Measurements from ENCODE around the gene PAXIP1. TPM values are rescaled to one million over a fixed set of nuclear protein-coding genes. Genes with fewer than 3 reads are reported as not detected.
A peak's percentile ranks its signal among the peaks of the same experiment; 100 is the strongest.

The PAXIP1 gene
- total RNA-seq, 1 donor from 2014 or later: 11.8 TPM

DNA sequence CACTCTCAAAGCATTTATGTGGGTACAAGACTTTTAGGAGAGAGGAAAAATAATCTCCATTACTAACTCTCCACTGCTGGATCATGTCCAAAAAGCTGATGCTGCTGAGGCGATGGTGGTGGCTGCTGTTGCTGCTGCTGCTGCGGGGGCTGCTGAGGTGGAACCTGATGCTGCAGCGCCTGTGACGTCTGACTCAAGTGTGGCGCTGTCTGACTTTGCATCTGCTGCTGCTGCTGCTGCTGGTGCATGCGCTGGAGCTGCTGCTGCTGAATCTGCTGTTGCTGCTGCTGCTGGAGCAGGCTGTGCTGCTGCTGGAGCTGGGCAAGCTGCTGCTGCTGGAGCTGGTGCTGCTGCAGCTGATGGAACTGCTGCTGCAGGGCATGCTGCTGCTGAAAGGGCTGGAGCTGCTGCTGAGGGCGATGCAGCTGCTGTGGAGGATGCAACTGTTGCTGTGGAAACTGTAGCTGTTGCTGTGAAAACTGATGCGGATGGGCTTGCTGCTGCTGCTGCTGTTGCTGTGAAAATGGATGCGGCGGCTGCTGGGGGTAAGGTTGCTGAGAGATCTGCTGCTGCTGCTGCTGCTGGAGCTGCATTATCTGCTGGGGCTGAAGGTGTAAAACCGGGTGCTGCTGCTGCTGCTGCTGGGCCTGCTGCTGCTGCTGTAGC lies 34.5 kb downstream of the PAXIP1 start:
- DNase-seq: no peak
- intact Hi-C loops (cut with DNase I): no loop called here

DNA sequence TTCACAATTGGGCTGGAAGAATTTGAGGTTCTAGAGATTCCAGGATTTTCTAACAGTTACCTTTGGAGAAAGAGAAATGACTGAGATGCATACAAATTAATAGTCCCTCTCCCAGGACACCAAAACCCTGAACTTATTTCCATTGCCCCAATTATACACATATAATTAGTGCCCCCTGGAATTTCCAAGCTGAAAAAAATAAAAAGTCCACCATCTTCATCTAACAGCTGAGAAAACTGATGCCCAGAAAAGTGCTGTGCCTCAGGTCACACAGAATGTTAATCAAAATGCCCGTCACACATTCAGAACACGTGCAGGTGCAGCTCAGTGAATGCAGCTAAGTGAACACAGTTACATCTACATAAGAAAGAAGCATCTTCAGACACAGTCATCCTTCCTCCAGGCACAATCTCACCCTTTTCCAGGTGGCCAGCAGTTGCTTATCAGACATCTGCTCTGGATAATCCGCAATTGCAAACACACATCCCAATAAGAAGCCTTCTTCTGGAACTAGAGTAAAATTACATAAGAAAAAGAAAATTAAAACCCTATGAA lies 35.4 kb downstream of the PAXIP1 start:
- H3K4me1 ChIP-seq: no peaks in the 10 kb centered on the region
- peaks cover 77% of the 10 kb centered on the region for H3K36me3 ChIP-seq
- no peak overlapping the region for H3K4me3 ChIP-seq
- TF ChIP-seq, protein P1, sequence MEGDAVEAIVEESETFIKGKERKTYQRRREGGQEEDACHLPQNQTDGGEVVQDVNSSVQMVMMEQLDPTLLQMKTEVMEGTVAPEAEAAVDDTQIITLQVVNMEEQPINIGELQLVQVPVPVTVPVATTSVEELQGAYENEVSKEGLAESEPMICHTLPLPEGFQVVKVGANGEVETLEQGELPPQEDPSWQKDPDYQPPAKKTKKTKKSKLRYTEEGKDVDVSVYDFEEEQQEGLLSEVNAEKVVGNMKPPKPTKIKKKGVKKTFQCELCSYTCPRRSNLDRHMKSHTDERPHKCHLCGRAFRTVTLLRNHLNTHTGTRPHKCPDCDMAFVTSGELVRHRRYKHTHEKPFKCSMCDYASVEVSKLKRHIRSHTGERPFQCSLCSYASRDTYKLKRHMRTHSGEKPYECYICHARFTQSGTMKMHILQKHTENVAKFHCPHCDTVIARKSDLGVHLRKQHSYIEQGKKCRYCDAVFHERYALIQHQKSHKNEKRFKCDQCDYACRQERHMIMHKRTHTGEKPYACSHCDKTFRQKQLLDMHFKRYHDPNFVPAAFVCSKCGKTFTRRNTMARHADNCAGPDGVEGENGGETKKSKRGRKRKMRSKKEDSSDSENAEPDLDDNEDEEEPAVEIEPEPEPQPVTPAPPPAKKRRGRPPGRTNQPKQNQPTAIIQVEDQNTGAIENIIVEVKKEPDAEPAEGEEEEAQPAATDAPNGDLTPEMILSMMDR (IDR thresholded peaks at IDR 0.05): no peak
- DNase-seq (no peak), ATAC-seq (no peak)
- H3K27ac ChIP-seq: no peak overlapping the region
- H3K9me3 ChIP-seq: no peaks in the 10 kb centered on the region
- H3K27me3 ChIP-seq: no peaks in the 10 kb centered on the region
- intact Hi-C loops (cut with DNase I): no loop called here

More for the DNA sequence above, 34.5 kb downstream of the PAXIP1 start:
- H3K4me3 ChIP-seq: no peak overlapping the region
- no peak overlapping the region for H3K27ac ChIP-seq
- H3K4me1 ChIP-seq: no peaks in the 10 kb centered on the region
- H3K27me3 ChIP-seq: no peaks in the 10 kb centered on the region
- ATAC-seq: no peak
- peaks cover 67% of the 10 kb centered on the region for H3K36me3 ChIP-seq
- H3K9me3 ChIP-seq: no peaks in the 10 kb centered on the region
- TF ChIP-seq, protein P1 (IDR thresholded peaks at IDR 0.05): no peak

DNA sequence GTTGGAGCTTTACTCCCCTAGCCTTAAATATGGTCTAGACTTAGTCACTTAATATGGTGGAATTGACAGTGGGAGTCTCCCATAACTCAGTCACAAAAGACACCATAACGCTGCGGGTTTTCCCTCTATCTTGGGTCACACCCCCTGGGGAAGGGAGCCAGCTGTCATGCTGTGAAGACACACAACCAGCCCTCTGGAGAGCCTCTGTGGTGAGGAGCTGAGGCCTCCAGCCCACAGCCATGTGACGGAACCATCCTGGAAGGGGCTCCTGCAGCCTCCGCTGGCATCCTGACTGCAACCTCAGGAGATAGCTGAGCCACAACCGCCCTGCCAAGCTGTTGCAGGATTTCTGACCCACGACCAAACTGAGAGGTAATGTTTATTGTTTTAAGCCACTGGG lies 37.9 kb downstream of the PAXIP1 start:
- ATAC-seq (no peak), DNase-seq (no peak)
- no peaks in the 10 kb centered on the region for H3K4me1 ChIP-seq
- no peak overlapping the region for H3K4me3 ChIP-seq
- intact Hi-C loops (cut with DNase I): no loop called here
- peaks cover 92% of the 10 kb centered on the region for H3K36me3 ChIP-seq
- no peaks in the 10 kb centered on the region for H3K27me3 ChIP-seq
- TF ChIP-seq, protein P1 (IDR thresholded peaks at IDR 0.05): no peak
- no peaks in the 10 kb centered on the region for H3K9me3 ChIP-seq
- no peak overlapping the region for H3K27ac ChIP-seq

DNA sequence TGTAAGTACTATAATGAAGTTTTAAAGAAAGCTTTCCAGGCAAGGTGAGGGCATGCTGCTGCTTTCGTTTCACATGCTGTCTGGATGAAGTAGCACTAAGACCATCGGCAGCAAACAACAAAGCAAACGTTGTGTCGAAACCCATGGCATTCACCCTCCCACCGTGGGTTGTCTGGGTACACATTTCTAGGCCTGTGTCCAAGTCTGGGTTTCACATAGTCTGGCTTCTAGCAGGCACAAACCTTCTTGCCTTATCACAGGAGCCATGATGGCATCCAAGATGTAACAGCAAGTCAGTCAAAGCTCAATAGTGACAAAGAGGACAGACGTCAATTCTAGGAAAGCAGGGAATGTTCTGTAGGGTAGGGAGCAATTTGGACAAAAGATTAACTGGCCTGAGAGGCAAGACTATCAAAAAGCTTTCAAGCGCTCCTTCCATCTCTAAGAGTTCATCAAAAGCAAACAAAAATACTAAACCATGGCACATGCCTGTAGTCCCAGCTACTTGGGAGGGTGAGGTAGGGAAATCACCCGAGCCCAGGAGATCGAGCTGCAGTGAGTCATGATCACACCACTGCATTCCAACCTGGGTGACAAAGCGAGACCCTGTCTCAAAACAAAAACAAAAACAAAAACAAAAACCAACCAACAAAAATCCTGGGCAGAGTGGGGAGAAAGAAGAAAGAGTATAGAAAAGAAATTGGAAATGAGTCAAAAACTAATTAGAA lies 42.7 kb downstream of the PAXIP1 start:
- TF ChIP-seq, protein P1 (IDR thresholded peaks at IDR 0.05): no peak
- no peak for DNase-seq
- no peak overlapping the region for H3K27ac ChIP-seq
- peaks cover 86% of the 10 kb centered on the region for H3K36me3 ChIP-seq
- H3K4me3 ChIP-seq: no peak overlapping the region
- ATAC-seq: peak; percentile 75
- H3K9me3 ChIP-seq: no peaks in the 10 kb centered on the region
- H3K4me1 ChIP-seq: no peaks in the 10 kb centered on the region
- no peaks in the 10 kb centered on the region for H3K27me3 ChIP-seq
- intact Hi-C loops (cut with DNase I): no loop called here

DNA sequence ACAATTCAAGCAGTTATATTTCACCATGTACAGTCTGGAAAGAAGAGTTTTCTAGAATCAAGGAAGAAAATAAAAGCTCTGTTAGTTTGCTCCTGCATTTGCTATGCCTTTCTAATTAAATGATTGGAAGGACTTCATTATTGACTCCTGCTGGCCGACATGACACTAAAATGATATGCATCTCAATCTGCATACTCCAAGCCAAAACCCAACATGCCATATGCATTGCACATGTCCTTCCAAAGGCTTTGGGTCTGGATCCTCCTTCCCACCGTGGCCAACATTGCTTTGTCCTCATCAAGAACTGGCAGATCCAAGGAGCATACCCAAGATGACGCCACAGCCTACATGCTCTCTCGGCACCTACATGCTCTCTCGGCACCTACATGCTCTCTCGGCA lies 46.5 kb downstream of the PAXIP1 start:
- TF ChIP-seq, protein P1 (IDR thresholded peaks at IDR 0.05): no peak
- Histone ChIP-seq H3K9me3 (no peaks in the 10 kb centered on the region), H3K4me1 (no peaks in the 10 kb centered on the region), H3K27me3 (no peaks in the 10 kb centered on the region), H3K27ac (no peak overlapping the region), H3K36me3 (peaks cover 81% of the 10 kb centered on the region), H3K4me3 (no peak overlapping the region)
- ATAC-seq: no peak
- intact Hi-C loops (cut with DNase I): no loop called here
- no peak for DNase-seq

All from upper lobe of right lung (tissue), 1 donor.